Stomach smooth muscle (tissue), 2 donors: ENCODE results near the gene ZSCAN21.
"Not testable (repeated sequence)": the region's sequence is repeated elsewhere in the genome, so short reads cannot be mapped to it uniquely, and the experiment has no call there.

Source experiments
- H3K27ac ChIP-seq: one replicate; pipeline ENCODE4 v1.7.0; 2013; ENCODE audit warnings: mild to moderate bottlenecking, low read length, inconsistent platforms
- H3K27me3 ChIP-seq, 2 donors: one replicate each; pipeline ENCODE4 v1.7.0; 2013; ENCODE audit warnings: low read length in 2 of 2; ENCODE audit not compliant: insufficient read depth in 2 of 2, control insufficient read depth in 1 of 2
- H3K36me3 ChIP-seq, 2 donors: one replicate each; pipeline ENCODE4 v1.7.0; 2013; ENCODE audit warnings: low read length in 2 of 2; ENCODE audit not compliant: control insufficient read depth in 2 of 2, insufficient read depth in 2 of 2
- H3K4me1 ChIP-seq: one replicate; pipeline ENCODE4 v1.7.0; 2013; ENCODE audit warnings: low read length; ENCODE audit not compliant: control insufficient read depth, insufficient read depth
- H3K4me3 ChIP-seq, 2 donors: one replicate each; pipeline ENCODE4 v1.7.0; 2013; ENCODE audit warnings: low read length in 2 of 2
- H3K9ac ChIP-seq, 2 donors: one replicate each; pipeline ENCODE4 v1.7.0; 2013; ENCODE audit warnings: low read length in 2 of 2, mild to moderate bottlenecking in 1 of 2
- H3K9me3 ChIP-seq, 2 donors: one replicate each; pipeline ENCODE4 v1.7.0; 2013; ENCODE audit warnings: low read length in 2 of 2; ENCODE audit not compliant: control insufficient read depth in 2 of 2
- donor health status: healthy.
- donor health status: Pancreatic carcinoma.

Gene ZSCAN21

GRCh38 chr7:100049441-100050291 lies at the start of gene ZSCAN21:
Gene ZSCAN21 (plus strand): TSS chr7:100049774. CDS start chr7:100057007, 7,233 bp downstream.
- peak within 1 kb of the TSS; percentile 91 to 98 for H3K4me3 ChIP-seq
- H3K4me1 ChIP-seq: peaks cover 11% of the 10 kb centered on the region
- H3K9ac ChIP-seq: peak within 1 kb of the TSS; percentile 85 to 97
- no peaks in the 10 kb centered on the region for H3K27me3 ChIP-seq
- no peaks in the 10 kb centered on the region for H3K36me3 ChIP-seq
- H3K27ac ChIP-seq: peak within 1 kb of the TSS; percentile 96
- H3K9me3 ChIP-seq: no peaks in the 10 kb centered on the region

DNA sequence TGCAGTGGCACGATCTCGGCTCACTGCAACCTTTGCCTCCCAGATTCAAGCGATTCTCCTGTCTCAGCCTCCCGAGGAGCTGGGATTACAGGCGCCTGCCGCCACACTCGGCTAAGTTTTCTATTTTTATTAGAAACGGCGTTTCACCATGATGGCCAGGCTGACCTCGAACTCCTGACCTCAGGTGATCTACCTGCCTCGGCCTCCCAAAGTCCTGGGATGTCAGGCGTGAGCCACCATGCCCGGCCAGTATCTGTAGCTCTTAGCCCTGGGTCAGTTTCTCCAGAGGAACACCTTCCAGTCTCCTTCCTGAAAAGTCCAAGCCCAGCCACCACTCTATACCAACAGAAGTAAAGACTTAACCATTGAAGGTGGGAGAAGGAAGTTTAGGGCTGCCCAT lies 49.3 kb upstream of the ZSCAN21 start:
- Histone ChIP-seq H3K27me3 (no peaks in the 10 kb centered on the region), H3K36me3 (no peaks in the 10 kb centered on the region), H3K9ac (no peak overlapping the region), H3K4me3 (no peak overlapping the region), H3K4me1 (peaks cover 17% of the 10 kb centered on the region), H3K27ac (no peak overlapping the region), H3K9me3 (no peaks in the 10 kb centered on the region)

DNA sequence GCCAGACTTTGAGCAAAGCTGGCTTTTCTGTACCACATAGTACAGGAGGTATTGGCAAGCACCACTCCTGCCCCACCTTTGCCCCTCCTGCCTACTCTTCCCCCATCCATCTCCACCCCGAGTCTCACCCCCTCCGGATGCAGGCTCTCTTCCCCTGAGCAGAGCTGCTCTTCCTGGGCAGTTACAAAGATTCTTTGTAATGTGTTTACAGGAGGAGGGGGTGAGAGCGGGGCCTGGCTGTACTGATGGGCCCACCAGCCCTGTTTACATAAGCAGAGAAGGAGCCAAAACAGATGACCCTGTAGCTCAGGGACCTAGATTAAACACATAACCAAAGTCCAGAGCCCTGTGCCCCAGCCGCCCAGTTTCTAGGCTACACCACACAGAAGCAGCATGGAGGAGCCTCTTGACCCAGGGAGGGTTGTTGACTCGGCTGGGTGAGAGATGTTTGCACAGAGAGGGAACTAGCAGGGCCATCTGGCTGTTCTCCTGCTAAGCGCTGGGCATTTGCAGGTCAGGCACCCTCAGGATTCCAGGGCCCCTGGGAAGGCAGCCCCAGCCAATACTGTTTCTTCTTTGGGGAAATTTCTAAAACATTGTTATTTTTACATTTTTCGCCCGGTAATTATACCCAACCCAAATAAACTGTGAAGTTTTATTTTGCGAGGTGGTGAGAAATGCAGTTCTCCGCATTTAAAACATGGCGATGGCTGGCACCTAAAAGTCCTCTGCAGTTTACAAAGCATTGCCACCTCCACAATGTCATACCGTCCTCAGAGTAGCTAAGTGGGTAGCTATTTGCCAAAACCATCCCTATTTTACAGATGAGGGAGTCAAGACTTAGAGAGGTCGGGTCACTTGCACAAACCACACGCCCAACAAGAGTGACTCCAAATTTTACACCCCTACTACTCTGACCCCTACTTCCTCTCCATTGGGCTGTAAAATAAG lies 45.6 kb upstream of the ZSCAN21 start:
- H3K9me3 ChIP-seq: no peaks in the 10 kb centered on the region
- no peak overlapping the region for H3K4me3 ChIP-seq
- H3K9ac ChIP-seq: no peak overlapping the region
- H3K27me3 ChIP-seq: no peaks in the 10 kb centered on the region
- H3K27ac ChIP-seq: no peak overlapping the region
- no peaks in the 10 kb centered on the region for H3K36me3 ChIP-seq
- H3K4me1 ChIP-seq: peaks cover 8% of the 10 kb centered on the region

GRCh38 chr7:100007887-100008286 lies 41.7 kb upstream of the ZSCAN21 start:
- Histone ChIP-seq H3K4me1 (peaks cover 8% of the 10 kb centered on the region), H3K27ac (no peak overlapping the region), H3K9me3 (no peaks in the 10 kb centered on the region), H3K9ac (no peak overlapping the region), H3K36me3 (no peaks in the 10 kb centered on the region), H3K4me3 (no peak overlapping the region), H3K27me3 (no peaks in the 10 kb centered on the region)

DNA sequence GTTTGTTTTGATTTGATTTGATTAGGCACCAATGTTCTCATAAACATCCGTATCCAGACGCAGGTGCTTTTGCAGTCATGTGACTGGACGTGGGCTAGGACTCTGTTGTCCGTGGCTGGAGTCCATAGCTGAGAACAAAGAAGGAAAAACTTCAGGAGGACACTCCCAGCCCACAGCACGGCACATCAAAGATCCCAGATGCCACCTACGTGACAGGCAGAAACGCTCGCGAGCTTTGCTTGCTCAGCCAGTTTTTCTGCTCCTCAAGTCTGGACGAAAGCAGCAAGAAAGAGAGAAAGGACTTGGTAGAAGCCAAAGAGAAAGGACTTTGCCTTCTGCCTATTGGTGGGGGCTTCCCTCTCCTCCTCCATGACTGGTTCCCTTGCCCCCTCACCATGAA lies 41.0 kb upstream of the ZSCAN21 start:
- Histone ChIP-seq H3K4me1 (peaks cover 6% of the 10 kb centered on the region), H3K27ac (no peak overlapping the region), H3K9me3 (no peaks in the 10 kb centered on the region), H3K4me3 (no peak overlapping the region), H3K27me3 (no peaks in the 10 kb centered on the region), H3K36me3 (no peaks in the 10 kb centered on the region), H3K9ac (no peak overlapping the region)

GRCh38 chr7:100009952-100010351 lies 39.6 kb upstream of the ZSCAN21 start:
- H3K36me3 ChIP-seq, H3K9ac ChIP-seq, H3K27me3 ChIP-seq, H3K9me3 ChIP-seq, H3K4me3 ChIP-seq, H3K27ac ChIP-seq, H3K4me1 ChIP-seq: not testable (repeated sequence)

GRCh38 chr7:100010901-100011300 lies 38.7 kb upstream of the ZSCAN21 start:
- Histone ChIP-seq H3K9me3 (no peaks in the 10 kb centered on the region), H3K27ac (no peak overlapping the region), H3K9ac (no peak overlapping the region), H3K4me3 (no peak overlapping the region), H3K36me3 (no peaks in the 10 kb centered on the region), H3K4me1 (peaks cover 4% of the 10 kb centered on the region), H3K27me3 (no peaks in the 10 kb centered on the region)

GRCh38 chr7:100011516-100011915 lies 38.1 kb upstream of the ZSCAN21 start:
- Histone ChIP-seq H3K36me3 (no peaks in the 10 kb centered on the region), H3K27ac (no peak overlapping the region), H3K27me3 (no peaks in the 10 kb centered on the region), H3K9ac (no peak overlapping the region), H3K9me3 (no peaks in the 10 kb centered on the region), H3K4me3 (no peak overlapping the region), H3K4me1 (peaks cover 10% of the 10 kb centered on the region)

DNA sequence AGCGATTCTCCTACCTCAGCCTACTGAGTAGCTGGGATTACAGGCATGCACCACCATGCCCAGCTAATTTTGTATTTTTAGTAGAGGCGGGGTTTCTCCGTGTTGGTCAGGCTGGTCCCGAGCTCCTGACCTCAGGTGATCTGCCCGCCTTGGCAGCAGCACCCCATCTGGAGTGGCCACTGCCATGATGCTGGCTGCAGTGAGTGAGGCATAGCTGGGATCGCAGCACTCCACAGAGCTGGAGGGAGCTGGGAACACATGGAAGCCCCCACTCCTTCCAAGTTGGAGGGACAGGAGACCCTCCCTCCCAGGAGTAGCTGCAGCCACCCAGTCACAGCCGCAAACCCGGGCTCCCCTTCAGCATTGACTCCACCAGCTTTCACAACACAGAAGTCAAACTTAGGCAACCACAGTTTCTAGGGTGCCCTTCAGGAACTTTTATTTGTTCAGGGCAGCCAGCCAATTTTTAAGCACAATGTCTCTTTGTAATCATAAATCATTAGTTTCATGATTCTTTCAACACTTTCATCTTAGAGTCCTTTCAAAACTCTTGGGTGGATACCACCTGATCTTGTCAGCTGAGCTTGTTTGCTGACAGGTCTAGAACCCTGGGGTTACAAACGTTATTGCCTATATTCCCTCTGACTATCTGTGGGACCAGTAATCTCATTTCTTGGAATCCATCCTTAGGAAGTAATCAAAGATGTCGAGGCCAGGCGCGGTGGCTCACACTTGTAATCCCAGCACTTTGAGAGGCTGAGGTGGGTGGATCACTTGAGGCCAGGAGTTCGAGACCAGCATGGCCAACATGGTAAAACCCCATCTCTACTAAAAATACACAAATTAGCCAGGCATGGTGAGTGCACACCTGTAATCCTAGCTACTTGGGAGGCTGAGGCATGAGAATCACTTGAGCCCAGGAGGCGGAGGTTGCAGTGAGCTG lies 36.9 kb upstream of the ZSCAN21 start:
- H3K9me3 ChIP-seq, H3K4me3 ChIP-seq, H3K27me3 ChIP-seq, H3K9ac ChIP-seq, H3K36me3 ChIP-seq, H3K27ac ChIP-seq: not testable (repeated sequence)
- H3K4me1 ChIP-seq: peaks cover 19% of the 10 kb centered on the region

DNA sequence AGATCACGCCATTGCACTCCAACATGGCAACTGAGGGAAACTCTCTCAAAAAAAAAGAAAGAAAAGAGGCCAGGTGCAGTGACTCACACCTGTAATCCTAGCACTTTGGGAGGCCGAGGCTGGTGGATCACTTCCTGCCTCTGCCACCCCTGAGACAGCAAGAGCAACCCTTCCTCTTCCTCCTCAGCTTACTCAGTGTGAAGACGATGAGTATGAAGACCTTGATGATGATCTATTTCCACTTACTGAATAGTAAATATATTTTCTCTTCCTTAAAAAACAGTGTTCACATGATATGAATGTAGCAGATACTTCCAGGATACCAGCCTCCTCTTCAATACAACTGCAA lies 36.3 kb upstream of the ZSCAN21 start:
- H3K9ac ChIP-seq: no peak overlapping the region
- no peak overlapping the region for H3K4me3 ChIP-seq
- no peak overlapping the region for H3K27ac ChIP-seq
- no peaks in the 10 kb centered on the region for H3K36me3 ChIP-seq
- no peaks in the 10 kb centered on the region for H3K9me3 ChIP-seq
- no peaks in the 10 kb centered on the region for H3K27me3 ChIP-seq
- H3K4me1 ChIP-seq: peaks cover 19% of the 10 kb centered on the region
